Measurements from ENCODE around the gene KCTD12.

- no peak for TF ChIP-seq CTCF (IDR thresholded peaks at IDR 0.05)
- TF ChIP-seq POLR2AphosphoS5 (IDR thresholded peaks at IDR 0.05), result no peak
- TF ChIP-seq POLR2A (IDR thresholded peaks at IDR 0.05), result no peak
These were observed 45.9 kb upstream of the KCTD12 start for GRCh38 chr13:76932076-76932475.

Measured in breast epithelium (tissue), 3 donors.